Stomach (tissue), 9 donors: Measurements from ENCODE around the gene CCDC107. TPM values are rescaled to one million over a fixed set of nuclear protein-coding genes. Genes with fewer than 3 reads are reported as not detected.

ENCODE experiments used
- DNase-seq, 2 donors: peaks; one replicate each; pipeline versions ENCODE4 v3.0.0 to v3.0.0-alpha.2; 2013 to 2019
- H3K27ac ChIP-seq, 5 donors: fragments of 200-600 bp in 4 of 5; sonication (generic) in 4 of 5; one replicate each; pipeline ENCODE4 v1.5.1; 2013 to 2019; ENCODE audit warnings: mild to moderate bottlenecking in 1 of 5, moderate library complexity in 1 of 5
- H3K27me3 ChIP-seq, 3 donors: fragments of 200-600 bp; sonication (generic); one replicate each; pipeline ENCODE4 v1.5.1; 2017 to 2019; ENCODE audit warnings: mixed run types in 1 of 3
- H3K36me3 ChIP-seq, 4 donors: fragments of 200-600 bp; sonication (generic); 1 replicate in 3 of 4; 2 replicates in 1 of 4; pipeline ENCODE4 v1.5.1; 2016 to 2019
- H3K4me1 ChIP-seq, 4 donors: fragments of 200-600 bp; sonication (generic); one replicate each; pipeline ENCODE4 v1.5.1; 2016 to 2019
- H3K4me3 ChIP-seq, 4 donors: fragments of 200-600 bp; sonication (generic) in 3 of 4; one replicate each; pipeline ENCODE4 v1.5.1; 2016 to 2019; ENCODE audit warnings: mild to moderate bottlenecking in 1 of 4
- H3K9me3 ChIP-seq, 4 donors: fragments of 200-600 bp; sonication (generic); one replicate each; pipeline ENCODE4 v1.5.1; 2016 to 2019
- EP300 ChIP-seq: sonication (generic); formaldehyde crosslinking; IDR thresholded peaks from one replicate; pipeline ENCODE4 v1.6.1; 2017; ENCODE audit warnings: antibody characterized with exemption
- POLR2A ChIP-seq, 4 donors: fragments of 450-650 bp; IDR thresholded peaks; one replicate each; pipeline ENCODE4 v1.6.1; 2016; ENCODE audit warnings: antibody characterized with exemption in 4 of 4, control low read depth in 2 of 4, mild to moderate bottlenecking in 1 of 4, moderate library complexity in 1 of 4
- POLR2AphosphoS5 ChIP-seq, 3 donors: sonication (generic); formaldehyde crosslinking; IDR thresholded peaks; one replicate each; pipeline ENCODE4 v1.6.1; 2016; ENCODE audit warnings: antibody characterized with exemption in 3 of 3
- WGBS, 5 donors: extraction: QIAGEN DNeasy Blood & Tissue Kit in 3 of 5; methylation state at CpG; one replicate each; pipeline versions ENCODE4 v1.1.5 to v1.1.7; 2013 to 2018; 5-methylcytosine and 5-hydroxymethylcytosine counted together
- intact Hi-C: fragments of 100-400 bp; cut with DNase I; formaldehyde crosslinking; loops from one replicate; pipeline ENCODE4 v1.15.1; 2023; ENCODE audit warnings: low total_unique reads
- polyA plus RNA-seq, 3 donors: library from polyadenylated mRNA; stranded (reverse); fragments of 200-250 nt; gene quantifications; one replicate each; pipeline ENCODE4 v1.2.3, GENCODE V29; 2013
- total RNA-seq, 5 donors: library from RNA; depleted of rRNA; stranded (reverse); fragments of >200 nt; gene quantifications; one replicate each; pipeline versions ENCODE4 v1.1.0 to v1.2.3, GENCODE V29; 2014 to 2016
- TF ChIP-seq, protein P1 (sequence below), 7 experiments: fragments of 450-650 bp in 4 of 7; fragments of 200-600 bp in 3 of 7; sonication (generic) in 3 of 7; IDR thresholded peaks; one replicate each; pipeline ENCODE4 v1.5.1; 2016 to 2019; ENCODE audit warnings: antibody characterized with exemption in 7 of 7, control low read depth in 2 of 7, mild to moderate bottlenecking in 1 of 7
- donor health status: healthy with polysubstance abuse.
- donor health status: Bipolar disorder and iron deficiency.
- donor health status: healthy.

CCDC107 gene
- total and polyA plus RNA-seq, 8 donors = 15.6 to 104 (median 44.3) TPM

DNA sequence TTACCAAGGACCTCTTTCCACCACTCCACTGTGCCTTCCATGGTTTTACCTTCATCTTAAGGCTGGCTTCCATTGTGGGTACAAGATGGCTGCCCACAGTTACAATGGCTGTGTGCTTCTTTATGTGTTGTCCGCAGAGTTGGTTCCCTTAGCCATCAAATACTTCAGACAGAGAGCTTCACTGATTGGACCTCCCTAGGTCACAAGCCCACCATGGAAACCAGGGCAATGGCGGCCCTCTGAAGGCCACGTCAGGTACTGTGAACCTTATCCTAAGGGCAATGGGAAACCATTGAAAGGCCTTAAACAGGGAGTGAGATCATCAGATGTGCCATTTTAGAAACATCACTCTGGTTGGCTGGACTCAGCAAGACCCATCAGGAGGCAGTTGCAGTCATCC is 9.8 kb downstream of the CCDC107 start:
- intact Hi-C loops = no loop called here
- DNase-seq = no peak
- Histone ChIP-seq H3K27ac (peak overlapping the region; percentile 44 to 100 (median 81)), H3K36me3 (no peaks in the 10 kb centered on the region), H3K9me3 (no peaks in the 10 kb centered on the region), H3K4me1 (peaks cover 39 to 73% (median 51%) of the 10 kb centered on the region in 4 donors), H3K4me3 (no peak overlapping the region), H3K27me3 (no peaks in the 10 kb centered on the region)
- 88 to 97% (median 93%) methylated on average over 3 of the region's 3 CpGs for WGBS, 5 donors
- TF ChIP-seq POLR2AphosphoS5 (IDR thresholded peaks at IDR 0.05) = no peak
- TF ChIP-seq, protein P1, sequence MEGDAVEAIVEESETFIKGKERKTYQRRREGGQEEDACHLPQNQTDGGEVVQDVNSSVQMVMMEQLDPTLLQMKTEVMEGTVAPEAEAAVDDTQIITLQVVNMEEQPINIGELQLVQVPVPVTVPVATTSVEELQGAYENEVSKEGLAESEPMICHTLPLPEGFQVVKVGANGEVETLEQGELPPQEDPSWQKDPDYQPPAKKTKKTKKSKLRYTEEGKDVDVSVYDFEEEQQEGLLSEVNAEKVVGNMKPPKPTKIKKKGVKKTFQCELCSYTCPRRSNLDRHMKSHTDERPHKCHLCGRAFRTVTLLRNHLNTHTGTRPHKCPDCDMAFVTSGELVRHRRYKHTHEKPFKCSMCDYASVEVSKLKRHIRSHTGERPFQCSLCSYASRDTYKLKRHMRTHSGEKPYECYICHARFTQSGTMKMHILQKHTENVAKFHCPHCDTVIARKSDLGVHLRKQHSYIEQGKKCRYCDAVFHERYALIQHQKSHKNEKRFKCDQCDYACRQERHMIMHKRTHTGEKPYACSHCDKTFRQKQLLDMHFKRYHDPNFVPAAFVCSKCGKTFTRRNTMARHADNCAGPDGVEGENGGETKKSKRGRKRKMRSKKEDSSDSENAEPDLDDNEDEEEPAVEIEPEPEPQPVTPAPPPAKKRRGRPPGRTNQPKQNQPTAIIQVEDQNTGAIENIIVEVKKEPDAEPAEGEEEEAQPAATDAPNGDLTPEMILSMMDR (IDR thresholded peaks at IDR 0.05) = peak in 1 of 7 experiments; percentile 6

DNA sequence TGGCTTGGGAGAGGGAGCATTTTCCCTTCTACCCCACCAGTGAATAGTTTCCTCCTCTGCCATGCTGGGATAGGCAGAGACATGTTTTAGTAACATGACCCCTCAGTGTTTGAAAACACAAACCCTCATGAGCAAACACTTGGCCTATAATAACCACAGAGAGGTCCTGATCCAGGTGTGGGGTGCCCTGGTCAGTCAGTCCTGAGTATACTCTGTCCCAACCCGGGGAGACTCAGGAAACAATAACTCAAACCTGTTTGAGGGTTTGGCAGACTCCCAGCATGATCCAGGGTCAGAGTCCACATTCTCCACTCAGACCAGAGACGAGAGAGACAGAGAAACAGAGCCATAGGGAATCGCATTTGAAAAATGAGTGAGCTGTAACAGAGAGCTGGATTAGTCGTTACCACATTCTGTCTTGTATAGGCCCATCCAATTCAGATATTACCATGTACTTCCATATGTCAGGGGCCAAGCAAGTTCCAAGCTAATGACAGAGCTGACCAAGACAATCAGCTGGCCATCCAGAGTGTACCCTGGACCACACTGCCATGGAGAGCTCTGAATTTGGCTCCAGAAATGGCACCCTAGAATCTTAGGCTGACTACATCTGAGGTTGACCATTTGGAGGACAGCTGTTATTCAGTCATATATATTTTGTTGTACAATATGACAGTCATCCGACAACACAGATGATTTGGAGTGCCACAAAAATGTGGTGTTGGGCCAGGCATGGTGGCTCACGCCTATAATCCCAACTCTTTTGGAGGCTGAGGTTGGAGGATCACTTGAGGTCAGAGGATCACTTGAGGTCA is 11.4 kb downstream of the CCDC107 start:
- peak overlapping the region; percentile 71 to 100 (median 81) for H3K27ac ChIP-seq
- no peak for TF ChIP-seq EP300
- no peak for TF ChIP-seq POLR2A (IDR thresholded peaks at IDR 0.05)
- TF ChIP-seq, protein P1 (IDR thresholded peaks at IDR 0.05) = no peak
- TF ChIP-seq POLR2AphosphoS5 (IDR thresholded peaks at IDR 0.05) = peak in 2 of 3 donors; percentile 52 to 79

DNA sequence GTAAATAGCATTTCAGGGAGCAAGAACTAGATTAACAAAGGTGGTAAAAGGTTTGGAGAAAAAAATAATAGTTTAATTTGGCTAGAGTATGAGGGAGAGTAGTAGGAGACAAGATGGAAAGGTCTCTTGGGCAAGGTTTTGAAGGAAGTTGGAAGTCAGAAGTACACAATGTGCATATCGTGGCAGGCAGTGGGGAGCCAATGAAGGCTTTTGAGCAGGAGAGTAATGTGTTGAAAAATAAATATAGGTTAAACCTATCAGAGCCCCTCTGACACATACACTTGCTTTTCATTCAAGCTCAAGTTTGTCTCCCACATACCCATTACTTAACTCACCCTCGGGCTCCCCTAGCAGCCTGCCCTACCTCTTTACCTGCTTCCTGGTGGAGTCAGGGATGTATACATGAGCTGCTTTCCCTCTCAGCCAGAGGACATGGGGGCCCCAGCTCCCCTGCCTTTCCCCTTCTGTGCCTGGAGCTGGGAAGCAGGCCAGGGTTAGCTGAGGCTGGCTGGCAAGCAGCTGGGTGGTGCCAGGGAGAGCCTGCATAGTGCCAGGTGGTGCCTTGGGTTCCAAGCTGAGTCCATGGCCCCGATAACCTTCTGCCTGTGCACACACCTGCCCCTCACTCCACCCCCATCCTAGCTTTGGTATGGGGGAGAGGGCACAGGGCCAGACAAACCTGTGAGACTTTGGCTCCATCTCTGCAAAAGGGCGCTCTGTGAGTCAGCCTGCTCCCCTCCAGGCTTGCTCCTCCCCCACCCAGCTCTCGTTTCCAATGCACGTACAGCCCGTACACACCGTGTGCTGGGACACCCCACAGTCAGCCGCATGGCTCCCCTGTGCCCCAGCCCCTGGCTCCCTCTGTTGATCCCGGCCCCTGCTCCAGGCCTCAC is 15.3 kb downstream of the CCDC107 start, which contains the start of gene CA9:
TSS of gene CA9 (plus strand) at position 797 of the 893 bp plus-strand sequence. CDS start at position 829, 32 bp downstream.
- peaks cover 30 to 72% (median 46%) of the 10 kb centered on the region in 4 donors for H3K4me1 ChIP-seq
- H3K27ac ChIP-seq = peak within 1 kb of the TSS; percentile 89 to 100 (median 89)
- TF ChIP-seq, protein P1 (IDR thresholded peaks at IDR 0.05) = peak in 1 of 7 experiments; percentile 8
- TF ChIP-seq EP300 = no peak
- peak in 2 of 3 donors; percentile 75 to 84 for TF ChIP-seq POLR2AphosphoS5 (IDR thresholded peaks at IDR 0.05)
- TF ChIP-seq POLR2A (IDR thresholded peaks at IDR 0.05) = peak in 1 of 4 donors; percentile 85
- no peaks in the 10 kb centered on the region for H3K9me3 ChIP-seq
- H3K36me3 ChIP-seq = peaks cover 0 to 5% (median 0%) of the 10 kb centered on the region in 4 donors
- WGBS, 5 donors = 19 to 57% (median 30%) methylated on average over 3 to 10 of the region's 10 CpGs
- intact Hi-C loops = no loop called here
- peak; percentile 83 to 95 for DNase-seq
- H3K27me3 ChIP-seq = peaks cover 0 to 12% (median 0%) of the 10 kb centered on the region in 3 donors
- H3K4me3 ChIP-seq = peak within 1 kb of the TSS; percentile 50 to 72 (median 53)

More for the DNA sequence above, 11.4 kb downstream of the CCDC107 start:
- intact Hi-C loops = no loop called here
- H3K4me1 ChIP-seq = peaks cover 36 to 66% (median 46%) of the 10 kb centered on the region in 4 donors
- no peak overlapping the region for H3K4me3 ChIP-seq
- no peaks in the 10 kb centered on the region for H3K27me3 ChIP-seq
- no peaks in the 10 kb centered on the region for H3K36me3 ChIP-seq
- H3K9me3 ChIP-seq = no peaks in the 10 kb centered on the region
- peak; percentile 85 to 94 for DNase-seq
- 44 to 52% (median 49%) methylated on average over 6 of the region's 6 CpGs for WGBS, 5 donors

DNA sequence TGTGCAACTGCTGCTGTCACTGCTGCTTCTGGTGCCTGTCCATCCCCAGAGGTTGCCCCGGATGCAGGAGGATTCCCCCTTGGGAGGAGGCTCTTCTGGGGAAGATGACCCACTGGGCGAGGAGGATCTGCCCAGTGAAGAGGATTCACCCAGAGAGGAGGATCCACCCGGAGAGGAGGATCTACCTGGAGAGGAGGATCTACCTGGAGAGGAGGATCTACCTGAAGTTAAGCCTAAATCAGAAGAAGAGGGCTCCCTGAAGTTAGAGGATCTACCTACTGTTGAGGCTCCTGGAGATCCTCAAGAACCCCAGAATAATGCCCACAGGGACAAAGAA is 15.9 kb downstream of the CCDC107 start:
- intact Hi-C loops = no loop called here
- WGBS, 5 donors = 25 to 44% (median 34%) methylated on average over 1 to 3 of the region's 3 CpGs; no CpG with 5 or more reads in 1 of the 5 donors
- peaks cover 0 to 5% (median 0%) of the 10 kb centered on the region in 4 donors for H3K36me3 ChIP-seq
- DNase-seq = no peak
- no peaks in the 10 kb centered on the region for H3K9me3 ChIP-seq
- peaks cover 0 to 12% (median 0%) of the 10 kb centered on the region in 3 donors for H3K27me3 ChIP-seq
- peak overlapping the region; percentile 89 to 100 (median 89) for H3K27ac ChIP-seq
- peak overlapping the region; percentile 50 to 72 (median 53) for H3K4me3 ChIP-seq
- H3K4me1 ChIP-seq = peaks cover 26 to 72% (median 43%) of the 10 kb centered on the region in 4 donors
- TF ChIP-seq POLR2AphosphoS5 (IDR thresholded peaks at IDR 0.05) = no peak
- no peak for TF ChIP-seq EP300
- TF ChIP-seq, protein P1 (IDR thresholded peaks at IDR 0.05) = no peak
- no peak for TF ChIP-seq POLR2A (IDR thresholded peaks at IDR 0.05)
